ENCODE measurements around the gene MYO18A.

The MYO18A gene

DNA sequence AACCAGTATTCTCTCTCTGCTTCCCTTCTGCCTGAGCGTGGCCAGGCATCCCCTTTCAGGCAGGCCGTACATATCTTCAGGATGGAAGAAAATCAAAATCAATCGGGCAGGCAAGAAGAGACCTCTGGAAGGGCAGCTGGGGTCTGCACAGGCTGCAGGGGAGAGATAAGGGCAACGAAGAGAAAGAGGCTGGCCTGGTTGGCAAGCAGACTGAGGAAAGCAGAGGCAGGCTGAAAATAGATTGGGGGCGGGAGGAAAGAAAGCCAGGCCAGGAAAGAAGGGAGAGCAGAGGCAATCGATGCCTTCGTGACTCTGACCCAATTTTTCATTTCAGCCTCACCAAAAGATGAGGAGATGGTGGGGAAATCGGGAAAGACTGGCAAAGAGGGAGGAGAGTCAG is 119.2 kb downstream of the MYO18A start:
- TF ChIP-seq CTCF (IDR thresholded peaks at IDR 0.05; ENCODE audit: insufficient read depth, low read length) (no peak), SPI1 (IDR thresholded peaks at IDR 0.05; ENCODE audit: borderline replicate concordance, low read depth) (no peak), GABPA (IDR thresholded peaks at IDR 0.05; ENCODE audit: low read depth) (no peak), POLR2AphosphoS5 (IDR thresholded peaks at IDR 0.05; ENCODE audit: low read depth) (no peak)
- TF ChIP-seq, protein P1, sequence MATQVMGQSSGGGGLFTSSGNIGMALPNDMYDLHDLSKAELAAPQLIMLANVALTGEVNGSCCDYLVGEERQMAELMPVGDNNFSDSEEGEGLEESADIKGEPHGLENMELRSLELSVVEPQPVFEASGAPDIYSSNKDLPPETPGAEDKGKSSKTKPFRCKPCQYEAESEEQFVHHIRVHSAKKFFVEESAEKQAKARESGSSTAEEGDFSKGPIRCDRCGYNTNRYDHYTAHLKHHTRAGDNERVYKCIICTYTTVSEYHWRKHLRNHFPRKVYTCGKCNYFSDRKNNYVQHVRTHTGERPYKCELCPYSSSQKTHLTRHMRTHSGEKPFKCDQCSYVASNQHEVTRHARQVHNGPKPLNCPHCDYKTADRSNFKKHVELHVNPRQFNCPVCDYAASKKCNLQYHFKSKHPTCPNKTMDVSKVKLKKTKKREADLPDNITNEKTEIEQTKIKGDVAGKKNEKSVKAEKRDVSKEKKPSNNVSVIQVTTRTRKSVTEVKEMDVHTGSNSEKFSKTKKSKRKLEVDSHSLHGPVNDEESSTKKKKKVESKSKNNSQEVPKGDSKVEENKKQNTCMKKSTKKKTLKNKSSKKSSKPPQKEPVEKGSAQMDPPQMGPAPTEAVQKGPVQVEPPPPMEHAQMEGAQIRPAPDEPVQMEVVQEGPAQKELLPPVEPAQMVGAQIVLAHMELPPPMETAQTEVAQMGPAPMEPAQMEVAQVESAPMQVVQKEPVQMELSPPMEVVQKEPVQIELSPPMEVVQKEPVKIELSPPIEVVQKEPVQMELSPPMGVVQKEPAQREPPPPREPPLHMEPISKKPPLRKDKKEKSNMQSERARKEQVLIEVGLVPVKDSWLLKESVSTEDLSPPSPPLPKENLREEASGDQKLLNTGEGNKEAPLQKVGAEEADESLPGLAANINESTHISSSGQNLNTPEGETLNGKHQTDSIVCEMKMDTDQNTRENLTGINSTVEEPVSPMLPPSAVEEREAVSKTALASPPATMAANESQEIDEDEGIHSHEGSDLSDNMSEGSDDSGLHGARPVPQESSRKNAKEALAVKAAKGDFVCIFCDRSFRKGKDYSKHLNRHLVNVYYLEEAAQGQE (IDR thresholded peaks at IDR 0.05; ENCODE audit: insufficient replicate concordance, low read depth) = no peak
- Histone ChIP-seq H3K4me3 (replicated peaks; ENCODE audit: insufficient read depth, low read length) (no peak overlapping the region), H3K27ac (replicated peaks) (no peak overlapping the region), H3K27me3 (ENCODE audit: insufficient read depth, poor library complexity, severe bottlenecking) (no peaks in the 10 kb centered on the region)
- no peak for DNase-seq (ENCODE audit: low read depth in 1 of 2, low spot score in 1 of 2)

DNA sequence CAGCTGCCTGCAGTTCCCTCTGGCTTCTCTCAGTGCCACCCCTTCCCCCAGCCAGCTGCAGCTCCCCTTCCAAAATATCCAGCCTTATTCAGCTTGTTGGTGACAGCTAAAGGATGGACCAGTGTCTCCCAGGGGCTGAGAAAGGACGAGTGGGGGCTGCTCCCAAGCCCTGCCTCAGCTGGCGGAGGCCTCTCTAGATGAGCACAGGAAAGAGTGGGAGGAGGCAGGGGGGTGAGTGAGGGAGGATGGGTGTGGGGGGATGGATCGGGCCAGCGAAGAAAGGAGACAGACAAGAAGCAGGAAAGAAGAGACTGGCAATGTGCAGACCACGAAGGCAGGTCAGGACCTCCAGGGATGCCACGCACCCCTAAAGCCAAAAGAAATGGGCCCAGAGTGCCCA is 119.7 kb downstream of the MYO18A start:
- Histone ChIP-seq H3K27me3 (ENCODE audit: insufficient read depth, poor library complexity, severe bottlenecking) (no peaks in the 10 kb centered on the region), H3K27ac (replicated peaks) (no peak overlapping the region), H3K4me3 (replicated peaks; ENCODE audit: insufficient read depth, low read length) (no peak overlapping the region)
- no peak for DNase-seq (ENCODE audit: low read depth in 1 of 2, low spot score in 1 of 2)
- TF ChIP-seq, protein P1 (IDR thresholded peaks at IDR 0.05; ENCODE audit: insufficient replicate concordance, low read depth) = no peak
- TF ChIP-seq GABPA (IDR thresholded peaks at IDR 0.05; ENCODE audit: low read depth) = no peak
- TF ChIP-seq POLR2AphosphoS5 (IDR thresholded peaks at IDR 0.05; ENCODE audit: low read depth) = no peak
- TF ChIP-seq SPI1 (IDR thresholded peaks at IDR 0.05; ENCODE audit: borderline replicate concordance, low read depth) = no peak
- no peak for TF ChIP-seq CTCF (IDR thresholded peaks at IDR 0.05; ENCODE audit: insufficient read depth, low read length)

DNA sequence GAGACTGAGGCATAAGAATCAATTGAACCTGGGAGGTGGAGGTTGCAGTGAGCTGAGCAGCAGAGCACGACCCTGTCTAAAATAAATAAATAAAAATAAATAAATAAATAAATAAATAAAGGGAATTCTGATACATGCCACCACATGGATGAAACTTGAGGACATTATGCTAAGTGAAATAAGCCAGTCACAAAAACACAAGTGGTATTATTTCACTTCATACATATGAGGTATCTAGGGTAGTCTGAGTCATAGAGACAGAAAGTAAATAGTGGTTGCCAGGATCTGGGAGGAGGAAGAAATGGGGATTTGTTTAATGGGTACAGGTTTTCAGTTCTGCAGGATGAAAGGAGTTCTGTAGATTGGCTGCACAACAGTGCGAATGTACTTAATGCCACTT is 120.9 kb downstream of the MYO18A start:
- H3K27me3 ChIP-seq (ENCODE audit: insufficient read depth, poor library complexity, severe bottlenecking) = no peaks in the 10 kb centered on the region
- TF ChIP-seq CTCF (IDR thresholded peaks at IDR 0.05; ENCODE audit: insufficient read depth, low read length) (no peak), SPI1 (IDR thresholded peaks at IDR 0.05; ENCODE audit: borderline replicate concordance, low read depth) (no peak), POLR2AphosphoS5 (IDR thresholded peaks at IDR 0.05; ENCODE audit: low read depth) (no peak), GABPA (IDR thresholded peaks at IDR 0.05; ENCODE audit: low read depth) (no peak)
- TF ChIP-seq, protein P1 (IDR thresholded peaks at IDR 0.05; ENCODE audit: insufficient replicate concordance, low read depth) = no peak
- no peak overlapping the region for H3K27ac ChIP-seq (replicated peaks)
- no peak for DNase-seq (ENCODE audit: low read depth in 1 of 2, low spot score in 1 of 2)
- H3K4me3 ChIP-seq (replicated peaks; ENCODE audit: insufficient read depth, low read length) = no peak overlapping the region
